DMS79 (cell line): ENCODE results near the gene MTRR.

Experiments used
- DNase-seq: peaks from one replicate; lab custom pipeline; 2025; lab: John Stamatoyannopoulos, UW

Gene MTRR

GRCh38 chr5:7868773-7869473 lies at the start of gene MTRR, which contains the start of gene FASTKD3:
TSS of gene MTRR (plus strand) at chr5:7869148. CDS start at chr5:7870795, 1,647 bp downstream.
TSS of gene FASTKD3 (minus strand) at chr5:7869031. CDS start at chr5:7868083, 948 bp downstream.
- DNase-seq = peak; percentile 83

GRCh38 chr5:7822449-7822848 lies 46.5 kb upstream of the MTRR start:
- no peak for DNase-seq

GRCh38 chr5:7823594-7823993 lies 45.4 kb upstream of the MTRR start:
- no peak for DNase-seq

GRCh38 chr5:7824995-7825394 lies 44.0 kb upstream of the MTRR start:
- no peak for DNase-seq

GRCh38 chr5:7825630-7826029 lies 43.3 kb upstream of the MTRR start:
- no peak for DNase-seq

- DNase-seq = no peak
Observed at GRCh38 chr5:7827610-7828009, 41.3 kb upstream of the MTRR start.

GRCh38 chr5:7828269-7828668 lies 40.7 kb upstream of the MTRR start:
- peak; percentile 24 for DNase-seq

- DNase-seq = no peak
Observed at GRCh38 chr5:7834982-7835381, 34.0 kb upstream of the MTRR start.

- DNase-seq = no peak
Observed at GRCh38 chr5:7837403-7837802, 31.5 kb upstream of the MTRR start.

GRCh38 chr5:7842531-7842930 lies 26.4 kb upstream of the MTRR start:
- no peak for DNase-seq

GRCh38 chr5:7844901-7845300 lies 24.0 kb upstream of the MTRR start:
- DNase-seq = no peak

- DNase-seq = no peak
Observed at GRCh38 chr5:7845557-7845956, 23.4 kb upstream of the MTRR start.

- no peak for DNase-seq
Observed at GRCh38 chr5:7846327-7846726, 22.6 kb upstream of the MTRR start.

GRCh38 chr5:7848296-7848695 lies 20.7 kb upstream of the MTRR start:
- no peak for DNase-seq

GRCh38 chr5:7849681-7850394 lies 19.1 kb upstream of the MTRR start:
- DNase-seq = peak; percentile 30

- peak; percentile 39 for DNase-seq
Observed at GRCh38 chr5:7850395-7851239, 18.3 kb upstream of the MTRR start, which contains the start of gene CFAP90. TSS of gene CFAP90 (minus strand) at chr5:7851133. CDS start at chr5:7851021, 112 bp downstream.

GRCh38 chr5:7851240-7851592 lies 17.7 kb upstream of the MTRR start:
- no peak for DNase-seq

- DNase-seq = no peak
Observed at GRCh38 chr5:7851617-7852289, 17.2 kb upstream of the MTRR start.

GRCh38 chr5:7852542-7852941 lies 16.4 kb upstream of the MTRR start:
- no peak for DNase-seq

GRCh38 chr5:7852988-7853387 lies 16.0 kb upstream of the MTRR start:
- no peak for DNase-seq

- DNase-seq = no peak
Observed at GRCh38 chr5:7855611-7856010, 13.3 kb upstream of the MTRR start.

GRCh38 chr5:7856855-7857254 lies 12.1 kb upstream of the MTRR start:
- DNase-seq = peak; percentile 42
